ENCODE data around the gene SOWAHA. TPM values are rescaled to one million over a fixed set of nuclear protein-coding genes. Genes with fewer than 3 reads are reported as not detected.
"Not testable (repeated sequence)": the region's sequence is repeated elsewhere in the genome, so short reads cannot be mapped to it uniquely, and the experiment has no call there.

Gene SOWAHA
- total RNA-seq, 2 experiments from 2014 or later, result 0.05 TPM; not detected in 1

GRCh38 chr5:132791026-132791425 lies 22.1 kb upstream of the SOWAHA start:
- intact Hi-C loops (cut with DNase I, micrococcal nuclease), result no loop called here
- ChIA-PET CTCF (interaction anchor here (0.6 to 2.0 kb wide), 4 partner anchors 19 to 168 kb away, joined by 3 to 9 read pairs (median 4); no protein-coding TSS in a partner anchor), POLR2A (interaction anchor here (0.7 kb wide), 2 partner anchors 10 to 1487 kb away, joined by 3 to 8 read pairs; no protein-coding TSS in a partner anchor)
- H3K4me3 Mint-ChIP-seq, result no peak overlapping the region
- H3K4me1 Mint-ChIP-seq, result no peaks in the 10 kb centered on the region
- H3K27me3 Mint-ChIP-seq, result peaks cover 13% of the 10 kb centered on the region
- DNase-seq (no peak), ATAC-seq (no peak)
- no peaks in the 10 kb centered on the region for H3K36me3 Mint-ChIP-seq (ENCODE audit: low read depth)
- H3K9me3 Mint-ChIP-seq (ENCODE audit: low read depth), result no peaks in the 10 kb centered on the region
- no peak overlapping the region for H3K27ac Mint-ChIP-seq

GRCh38 chr5:132797651-132798050 lies 15.5 kb upstream of the SOWAHA start:
- no peaks in the 10 kb centered on the region for H3K9me3 Mint-ChIP-seq (ENCODE audit: low read depth)
- peaks cover 28% of the 10 kb centered on the region for H3K27me3 Mint-ChIP-seq
- ChIA-PET CTCF (interaction anchor here (1.0 to 3.5 kb wide), 3 partner anchors 23 to 217 kb away, joined by 3 to 13 read pairs (median 4); no protein-coding TSS in a partner anchor), POLR2A (no interaction called here)
- H3K36me3 Mint-ChIP-seq (ENCODE audit: low read depth), result no peaks in the 10 kb centered on the region
- no peak overlapping the region for H3K27ac Mint-ChIP-seq
- H3K4me3 Mint-ChIP-seq, result no peak overlapping the region
- H3K4me1 Mint-ChIP-seq, result no peaks in the 10 kb centered on the region
- no peak for DNase-seq
- intact Hi-C loops (cut with DNase I, micrococcal nuclease), result no loop called here
- no peak for ATAC-seq

GRCh38 chr5:132799392-132799791 lies 13.7 kb upstream of the SOWAHA start:
- no peak overlapping the region for H3K27ac Mint-ChIP-seq
- H3K4me3 Mint-ChIP-seq, result no peak overlapping the region
- ChIA-PET POLR2A (no interaction called here), CTCF (no interaction called here)
- intact Hi-C loops (cut with DNase I, micrococcal nuclease), result no loop called here
- no peak for DNase-seq
- no peaks in the 10 kb centered on the region for H3K36me3 Mint-ChIP-seq (ENCODE audit: low read depth)
- peaks cover 37% of the 10 kb centered on the region for H3K27me3 Mint-ChIP-seq
- no peaks in the 10 kb centered on the region for H3K4me1 Mint-ChIP-seq
- ATAC-seq, result no peak
- no peaks in the 10 kb centered on the region for H3K9me3 Mint-ChIP-seq (ENCODE audit: low read depth)

GRCh38 chr5:132800545-132800944 lies 12.6 kb upstream of the SOWAHA start:
- ChIA-PET POLR2A (no interaction called here), CTCF (interaction anchor here (1.5 to 1.8 kb wide), 2 partner anchors 9 to 20 kb away, joined by 4 to 9 read pairs; no protein-coding TSS in a partner anchor)
- intact Hi-C loops (cut with DNase I, micrococcal nuclease), result no loop called here
- Mint-ChIP-seq H3K36me3 (ENCODE audit: low read depth) (no peaks in the 10 kb centered on the region), H3K27ac (no peak overlapping the region), H3K4me3 (no peak overlapping the region), H3K4me1 (no peaks in the 10 kb centered on the region), H3K9me3 (ENCODE audit: low read depth) (no peaks in the 10 kb centered on the region), H3K27me3 (peaks cover 42% of the 10 kb centered on the region)
- ATAC-seq (no peak), DNase-seq (no peak)

GRCh38 chr5:132802044-132802684 lies 10.9 kb upstream of the SOWAHA start:
- no peak for DNase-seq
- intact Hi-C loops (cut with DNase I, micrococcal nuclease), result no loop called here
- CTCF ChIA-PET, result interaction anchor here (1.0 to 1.8 kb wide), 4 partner anchors 9 to 19 kb away, joined by 3 to 9 read pairs (median 4); no protein-coding TSS in a partner anchor
- Mint-ChIP-seq H3K36me3 (ENCODE audit: low read depth) (no peaks in the 10 kb centered on the region), H3K4me1 (no peaks in the 10 kb centered on the region), H3K9me3 (ENCODE audit: low read depth) (no peaks in the 10 kb centered on the region), H3K27me3 (peaks cover 43% of the 10 kb centered on the region), H3K27ac (no peak overlapping the region), H3K4me3 (no peak overlapping the region)
- POLR2A ChIA-PET, result interaction anchor here (0.7 kb wide), 1 partner anchor 25 kb away, joined by 3 read pairs; no protein-coding TSS in a partner anchor
- ATAC-seq, result no peak

- H3K27me3 Mint-ChIP-seq, result peaks cover 46% of the 10 kb centered on the region
- H3K4me1 Mint-ChIP-seq; ATAC-seq; POLR2A ChIA-PET; H3K9me3 Mint-ChIP-seq (ENCODE audit: low read depth); H3K36me3 Mint-ChIP-seq (ENCODE audit: low read depth); intact Hi-C loops (cut with DNase I, micrococcal nuclease); H3K27ac Mint-ChIP-seq; DNase-seq; H3K4me3 Mint-ChIP-seq: not testable (repeated sequence)
- CTCF ChIA-PET, result interaction anchor here (1.1 kb wide), 1 partner anchor 16 kb away, joined by 3 read pairs; no protein-coding TSS in a partner anchor
Measured at GRCh38 chr5:132802685-132803066, 10.4 kb upstream of the SOWAHA start.

- intact Hi-C loops (cut with DNase I, micrococcal nuclease); H3K27ac Mint-ChIP-seq; H3K9me3 Mint-ChIP-seq (ENCODE audit: low read depth): not testable (repeated sequence)
Measured at GRCh38 chr5:132804219-132804618, 8.9 kb upstream of the SOWAHA start.

GRCh38 chr5:132805872-132806271 lies 7.2 kb upstream of the SOWAHA start:
- POLR2A ChIA-PET; DNase-seq; H3K27ac Mint-ChIP-seq; CTCF ChIA-PET; H3K9me3 Mint-ChIP-seq (ENCODE audit: low read depth); ATAC-seq; H3K4me1 Mint-ChIP-seq; H3K36me3 Mint-ChIP-seq (ENCODE audit: low read depth); H3K4me3 Mint-ChIP-seq; intact Hi-C loops (cut with DNase I, micrococcal nuclease): not testable (repeated sequence)
- H3K27me3 Mint-ChIP-seq, result peaks cover 53% of the 10 kb centered on the region

More at GRCh38 chr5:132804219-132804618, 8.9 kb upstream of the SOWAHA start:
- CTCF ChIA-PET; H3K4me1 Mint-ChIP-seq; ATAC-seq; H3K4me3 Mint-ChIP-seq; POLR2A ChIA-PET; H3K36me3 Mint-ChIP-seq (ENCODE audit: low read depth); DNase-seq: not testable (repeated sequence)
- H3K27me3 Mint-ChIP-seq, result peaks cover 49% of the 10 kb centered on the region

GRCh38 chr5:132806804-132807162 lies 6.3 kb upstream of the SOWAHA start:
- POLR2A ChIA-PET, result interaction anchor here (0.5 to 0.7 kb wide), 2 partner anchors 128 to 442 kb away, joined by 4 to 5 read pairs; no protein-coding TSS in a partner anchor
- DNase-seq; H3K4me1 Mint-ChIP-seq; ATAC-seq; H3K4me3 Mint-ChIP-seq; H3K9me3 Mint-ChIP-seq (ENCODE audit: low read depth); intact Hi-C loops (cut with DNase I, micrococcal nuclease); H3K36me3 Mint-ChIP-seq (ENCODE audit: low read depth); H3K27ac Mint-ChIP-seq: not testable (repeated sequence)
- peaks cover 57% of the 10 kb centered on the region for H3K27me3 Mint-ChIP-seq
- CTCF ChIA-PET, result interaction anchor here (2.4 kb wide), 1 partner anchor 14 kb away, joined by 12 read pairs; no protein-coding TSS in a partner anchor

- no peaks in the 10 kb centered on the region for H3K9me3 Mint-ChIP-seq (ENCODE audit: low read depth)
- no peak overlapping the region for H3K4me3 Mint-ChIP-seq
- H3K27me3 Mint-ChIP-seq, result peaks cover 58% of the 10 kb centered on the region
- H3K4me1 Mint-ChIP-seq, result no peaks in the 10 kb centered on the region
- no peak overlapping the region for H3K27ac Mint-ChIP-seq
- intact Hi-C loops (cut with DNase I, micrococcal nuclease), result no loop called here
- DNase-seq, result no peak
- CTCF ChIA-PET, result interaction anchor here (0.6 to 2.4 kb wide), 2 partner anchors 13 to 75 kb away, joined by 3 to 12 read pairs; no protein-coding TSS in a partner anchor
- no peaks in the 10 kb centered on the region for H3K36me3 Mint-ChIP-seq (ENCODE audit: low read depth)
- POLR2A ChIA-PET, result interaction anchor here (0.5 to 0.7 kb wide), 2 partner anchors 129 to 442 kb away, joined by 4 to 5 read pairs; no protein-coding TSS in a partner anchor
- no peak for ATAC-seq
Measured at GRCh38 chr5:132807163-132807838, 5.8 kb upstream of the SOWAHA start.

- H3K27ac Mint-ChIP-seq, result no peak overlapping the region
- H3K9me3 Mint-ChIP-seq (ENCODE audit: low read depth), result no peaks in the 10 kb centered on the region
- no peaks in the 10 kb centered on the region for H3K36me3 Mint-ChIP-seq (ENCODE audit: low read depth)
- CTCF ChIA-PET, result interaction anchor here (0.8 to 2.4 kb wide), 4 partner anchors 9 to 415 kb away, joined by 3 to 12 read pairs (median 4); no protein-coding TSS in a partner anchor
- peaks cover 58% of the 10 kb centered on the region for H3K27me3 Mint-ChIP-seq
- DNase-seq, result no peak
- POLR2A ChIA-PET, result no interaction called here
- no peak for ATAC-seq
- no peak overlapping the region for H3K4me3 Mint-ChIP-seq
- intact Hi-C loops (cut with DNase I, micrococcal nuclease), result no loop called here
- peaks cover 6% of the 10 kb centered on the region for H3K4me1 Mint-ChIP-seq
Measured at GRCh38 chr5:132808448-132808847, 4.7 kb upstream of the SOWAHA start.
